Testis (tissue), 3 donors: ENCODE results near the gene STS. TPM values are rescaled to one million over a fixed set of nuclear protein-coding genes. Genes with fewer than 3 reads are reported as not detected.

Source experiments
- DNase-seq: peaks from one replicate; pipeline ENCODE4 v3.0.0-alpha.2; 2019
- H3K27ac ChIP-seq, 2 donors: fragments of 200-600 bp; sonication (generic); one replicate each; pipeline ENCODE4 v1.5.1; 2019
- H3K27me3 ChIP-seq: fragments of 200-600 bp; sonication (generic); one replicate; pipeline ENCODE4 v1.5.1; 2019
- H3K36me3 ChIP-seq: fragments of 200-600 bp; sonication (generic); one replicate; pipeline ENCODE4 v1.5.1; 2017; ENCODE audit warnings: low read depth; ENCODE audit errors: missing control alignments
- H3K4me1 ChIP-seq: fragments of 200-600 bp; sonication (generic); one replicate; pipeline ENCODE4 v1.5.1; 2019
- H3K4me3 ChIP-seq, 2 donors: fragments of 200-600 bp; sonication (generic); one replicate each; pipeline ENCODE4 v1.5.1; 2017 to 2019
- H3K9me3 ChIP-seq: fragments of 200-600 bp; sonication (generic); one replicate; pipeline ENCODE4 v1.5.1; 2017
- POLR2A ChIP-seq: fragments of 450-650 bp; IDR thresholded peaks from one replicate; pipeline ENCODE4 v1.6.1; 2017; ENCODE audit warnings: antibody characterized with exemption, mild to moderate bottlenecking, moderate library complexity
- WGBS, 2 donors: methylation state at CpG; one replicate each; pipeline ENCODE4 v1.1.5; 2018; 5-methylcytosine and 5-hydroxymethylcytosine counted together
- intact Hi-C: fragments of 100-400 bp; cut with DNase I; formaldehyde crosslinking; loops from one replicate; pipeline ENCODE4 v1.15.1; 2023; ENCODE audit warnings: low total_unique reads
- polyA plus RNA-seq: library from polyadenylated mRNA; stranded (reverse); fragments of 350-450 nt; fragmentation: Illumina TruSeq; extraction: RNeasy Lipid Tissue Mini Kit (QIAGEN cat#74804); gene quantifications from one replicate; pipeline ENCODE4 v1.2.3, GENCODE V29; 2014; ENCODE audit warnings: low read depth, low replicate concordance; ENCODE audit not compliant: insufficient read depth
- total RNA-seq, 2 donors: library from RNA; depleted of rRNA; stranded (reverse); fragments of >200 nt; gene quantifications; one replicate each; pipeline ENCODE4 v1.2.3, GENCODE V29; 2016
- TF ChIP-seq, protein P1 (sequence below), 3 experiments: fragments of 450-650 bp in 2 of 3; fragments of 200-600 bp in 1 of 3; sonication (generic) in 1 of 3; IDR thresholded peaks; one replicate each; pipeline ENCODE4 v1.5.1; 2016 to 2019; ENCODE audit warnings: antibody characterized with exemption in 3 of 3, mild to moderate bottlenecking in 2 of 3, moderate library complexity in 1 of 3

Gene STS
- total and polyA plus RNA-seq, 3 donors from 2014 or later = 3.5 to 5.0 (median 4.6) TPM

DNA sequence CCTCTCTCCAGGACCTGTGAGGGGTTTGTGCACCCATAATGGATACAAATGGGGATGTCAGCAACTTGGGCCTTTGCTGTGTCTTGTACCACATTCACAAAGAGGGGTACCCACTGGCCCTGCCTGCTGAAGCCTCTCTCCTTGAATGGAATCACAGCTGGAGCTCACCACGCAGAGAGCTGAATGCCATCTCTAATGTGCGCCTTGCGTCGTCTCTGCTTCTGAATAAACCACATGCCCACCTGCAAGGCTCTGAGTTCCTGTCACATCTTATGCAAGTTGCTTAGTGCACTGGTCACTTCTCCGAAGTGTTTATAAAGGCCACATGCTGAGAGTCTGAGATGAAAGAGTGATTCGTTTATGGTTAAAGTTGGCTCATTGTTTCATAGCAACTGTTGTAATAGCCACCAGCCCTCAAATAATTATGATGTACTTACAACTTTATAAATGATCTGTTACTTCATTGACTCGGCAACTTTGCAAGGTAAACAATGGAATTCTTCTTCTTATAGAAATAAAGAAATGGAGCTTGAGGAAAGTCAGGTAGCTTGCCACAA, 6.6 kb downstream of the STS start:
- 74 to 82% methylated on average over 3 to 7 of the region's 7 CpGs for WGBS, 2 donors
- no peak for DNase-seq
- Histone ChIP-seq H3K27me3 (no peaks in the 10 kb centered on the region), H3K36me3 (no peaks in the 10 kb centered on the region), H3K4me3 (no peak overlapping the region), H3K27ac (no peak overlapping the region), H3K9me3 (no peaks in the 10 kb centered on the region), H3K4me1 (no peaks in the 10 kb centered on the region)
- TF ChIP-seq, protein P1, sequence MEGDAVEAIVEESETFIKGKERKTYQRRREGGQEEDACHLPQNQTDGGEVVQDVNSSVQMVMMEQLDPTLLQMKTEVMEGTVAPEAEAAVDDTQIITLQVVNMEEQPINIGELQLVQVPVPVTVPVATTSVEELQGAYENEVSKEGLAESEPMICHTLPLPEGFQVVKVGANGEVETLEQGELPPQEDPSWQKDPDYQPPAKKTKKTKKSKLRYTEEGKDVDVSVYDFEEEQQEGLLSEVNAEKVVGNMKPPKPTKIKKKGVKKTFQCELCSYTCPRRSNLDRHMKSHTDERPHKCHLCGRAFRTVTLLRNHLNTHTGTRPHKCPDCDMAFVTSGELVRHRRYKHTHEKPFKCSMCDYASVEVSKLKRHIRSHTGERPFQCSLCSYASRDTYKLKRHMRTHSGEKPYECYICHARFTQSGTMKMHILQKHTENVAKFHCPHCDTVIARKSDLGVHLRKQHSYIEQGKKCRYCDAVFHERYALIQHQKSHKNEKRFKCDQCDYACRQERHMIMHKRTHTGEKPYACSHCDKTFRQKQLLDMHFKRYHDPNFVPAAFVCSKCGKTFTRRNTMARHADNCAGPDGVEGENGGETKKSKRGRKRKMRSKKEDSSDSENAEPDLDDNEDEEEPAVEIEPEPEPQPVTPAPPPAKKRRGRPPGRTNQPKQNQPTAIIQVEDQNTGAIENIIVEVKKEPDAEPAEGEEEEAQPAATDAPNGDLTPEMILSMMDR (IDR thresholded peaks at IDR 0.05) = no peak
- no peak for TF ChIP-seq POLR2A
- intact Hi-C loops = no loop called here

- intact Hi-C loops = no loop called here
Measured at GRCh38 chrX:7155163-7155562, 7.7 kb downstream of the STS start.

DNA sequence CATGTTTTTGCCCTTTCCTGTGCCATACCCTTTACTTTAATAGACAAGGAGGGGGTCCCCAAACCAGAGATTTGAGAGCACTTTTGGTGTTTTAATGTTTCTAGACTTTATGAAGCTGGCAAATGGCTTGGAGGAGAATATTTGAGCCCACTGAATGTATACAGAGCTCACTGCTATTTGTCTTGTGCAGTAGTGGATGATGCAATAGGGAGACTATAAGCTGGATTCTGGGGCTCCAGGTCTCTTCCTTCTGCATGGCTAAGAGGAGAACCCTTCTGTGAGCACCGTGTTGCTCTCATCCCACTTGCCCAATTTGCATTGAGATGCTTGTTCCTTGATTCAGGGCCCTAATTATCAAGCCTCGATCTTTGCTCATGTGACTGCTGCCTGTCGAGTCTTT, 9.4 kb downstream of the STS start:
- WGBS, 2 donors = 87 to 94% methylated on average over 3 of the region's 3 CpGs

More at GRCh38 chrX:7155163-7155562, 7.7 kb downstream of the STS start:
- DNase-seq = no peak
- H3K4me1 ChIP-seq = no peaks in the 10 kb centered on the region
- H3K27ac ChIP-seq = no peak overlapping the region
- TF ChIP-seq POLR2A = no peak
- TF ChIP-seq, protein P1 (IDR thresholded peaks at IDR 0.05) = no peak
- WGBS, 2 donors = 100% methylated on average over 1 of the region's 1 CpG
- H3K27me3 ChIP-seq = no peaks in the 10 kb centered on the region
- H3K9me3 ChIP-seq = no peaks in the 10 kb centered on the region
- H3K4me3 ChIP-seq = no peak overlapping the region
- H3K36me3 ChIP-seq = no peaks in the 10 kb centered on the region

GRCh38 chrX:7158468-7158990, 11.0 kb downstream of the STS start:
- TF ChIP-seq POLR2A = no peak
- TF ChIP-seq, protein P1 (IDR thresholded peaks at IDR 0.05) = no peak
- Histone ChIP-seq H3K27ac (no peak overlapping the region), H3K4me3 (no peak overlapping the region), H3K36me3 (no peaks in the 10 kb centered on the region), H3K4me1 (no peaks in the 10 kb centered on the region), H3K9me3 (no peaks in the 10 kb centered on the region), H3K27me3 (no peaks in the 10 kb centered on the region)
- no peak for DNase-seq
- 80 to 84% methylated on average over 5 of the region's 5 CpGs for WGBS, 2 donors
- intact Hi-C loops = no loop called here

More for the DNA sequence above, 9.4 kb downstream of the STS start:
- Histone ChIP-seq H3K4me1 (no peaks in the 10 kb centered on the region), H3K27me3 (no peaks in the 10 kb centered on the region), H3K9me3 (no peaks in the 10 kb centered on the region), H3K36me3 (no peaks in the 10 kb centered on the region), H3K27ac (no peak overlapping the region), H3K4me3 (no peak overlapping the region)
- intact Hi-C loops = no loop called here
- TF ChIP-seq, protein P1 (IDR thresholded peaks at IDR 0.05) = no peak
- no peak for TF ChIP-seq POLR2A
- DNase-seq = no peak
